Measurements from ENCODE around the gene SYNE3.

Gene SYNE3

GRCh38 chr14:95505030-95505589 lies 11.3 kb downstream of the SYNE3 start:
- TF ChIP-seq, protein P1, sequence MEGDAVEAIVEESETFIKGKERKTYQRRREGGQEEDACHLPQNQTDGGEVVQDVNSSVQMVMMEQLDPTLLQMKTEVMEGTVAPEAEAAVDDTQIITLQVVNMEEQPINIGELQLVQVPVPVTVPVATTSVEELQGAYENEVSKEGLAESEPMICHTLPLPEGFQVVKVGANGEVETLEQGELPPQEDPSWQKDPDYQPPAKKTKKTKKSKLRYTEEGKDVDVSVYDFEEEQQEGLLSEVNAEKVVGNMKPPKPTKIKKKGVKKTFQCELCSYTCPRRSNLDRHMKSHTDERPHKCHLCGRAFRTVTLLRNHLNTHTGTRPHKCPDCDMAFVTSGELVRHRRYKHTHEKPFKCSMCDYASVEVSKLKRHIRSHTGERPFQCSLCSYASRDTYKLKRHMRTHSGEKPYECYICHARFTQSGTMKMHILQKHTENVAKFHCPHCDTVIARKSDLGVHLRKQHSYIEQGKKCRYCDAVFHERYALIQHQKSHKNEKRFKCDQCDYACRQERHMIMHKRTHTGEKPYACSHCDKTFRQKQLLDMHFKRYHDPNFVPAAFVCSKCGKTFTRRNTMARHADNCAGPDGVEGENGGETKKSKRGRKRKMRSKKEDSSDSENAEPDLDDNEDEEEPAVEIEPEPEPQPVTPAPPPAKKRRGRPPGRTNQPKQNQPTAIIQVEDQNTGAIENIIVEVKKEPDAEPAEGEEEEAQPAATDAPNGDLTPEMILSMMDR (IDR thresholded peaks at IDR 0.05; ENCODE audit: low read depth, low read length): no peak
- H3K4me3 ChIP-seq (replicated peaks in 1 of 2; ENCODE audit: low read depth in 2 of 2, low read length in 2 of 2): no peak overlapping the region
- DNase-seq (ENCODE audit: low read depth in 2 of 2): no peak

- TF ChIP-seq, protein P1 (IDR thresholded peaks at IDR 0.05; ENCODE audit: low read depth, low read length): no peak
- H3K4me3 ChIP-seq (replicated peaks in 1 of 2; ENCODE audit: low read depth in 2 of 2, low read length in 2 of 2): no peak overlapping the region
- peak; percentile 80 to 81 for DNase-seq (ENCODE audit: low read depth in 2 of 2)
Measured at GRCh38 chr14:95504135-95505029, 12.1 kb downstream of the SYNE3 start.

DNA sequence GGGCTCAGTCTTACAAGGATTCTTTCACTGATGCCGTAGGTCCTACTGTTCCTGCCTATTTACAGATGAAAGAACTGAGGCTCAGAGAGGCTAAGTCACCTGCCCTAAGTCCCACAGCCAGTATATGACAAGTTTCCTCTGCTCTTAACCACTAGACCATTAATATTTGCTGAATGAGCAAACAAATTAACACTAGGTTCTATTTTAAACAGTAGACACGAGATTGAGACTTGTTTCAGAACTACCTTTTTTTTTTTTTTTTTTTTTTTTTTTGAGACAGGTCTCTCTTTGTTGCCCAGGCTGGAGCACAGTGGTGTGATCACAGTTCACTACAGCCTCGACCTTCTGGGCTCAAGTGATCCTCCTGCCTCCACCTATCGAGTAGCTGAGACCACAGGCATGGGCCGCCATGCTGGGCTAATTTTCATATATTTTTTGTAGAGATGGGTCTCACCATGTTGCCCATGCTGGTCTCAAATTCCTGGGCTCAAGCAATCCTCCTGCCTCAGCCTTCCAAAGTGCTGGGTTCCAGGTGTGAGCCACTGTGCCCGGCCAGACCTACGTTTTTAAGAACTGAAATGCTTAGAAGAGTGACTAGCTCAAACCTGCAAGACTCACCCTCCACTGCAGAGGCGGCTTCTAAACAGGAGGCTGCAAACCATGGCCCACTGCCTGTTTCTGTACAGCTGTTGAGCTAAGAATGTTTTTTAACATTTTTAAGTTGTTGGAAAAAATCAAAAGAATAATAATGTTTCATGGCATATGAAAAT lies 12.9 kb downstream of the SYNE3 start:
- DNase-seq (ENCODE audit: low read depth in 2 of 2): no peak
- H3K4me3 ChIP-seq (replicated peaks in 1 of 2; ENCODE audit: low read depth in 2 of 2, low read length in 2 of 2): no peak overlapping the region
- TF ChIP-seq, protein P1 (IDR thresholded peaks at IDR 0.05; ENCODE audit: low read depth, low read length): no peak

GRCh38 chr14:95502381-95502950 lies 14.0 kb downstream of the SYNE3 start:
- TF ChIP-seq, protein P1 (IDR thresholded peaks at IDR 0.05; ENCODE audit: low read depth, low read length): no peak
- no peak overlapping the region for H3K4me3 ChIP-seq (replicated peaks in 1 of 2; ENCODE audit: low read depth in 2 of 2, low read length in 2 of 2)
- DNase-seq (ENCODE audit: low read depth in 2 of 2): no peak

DNA sequence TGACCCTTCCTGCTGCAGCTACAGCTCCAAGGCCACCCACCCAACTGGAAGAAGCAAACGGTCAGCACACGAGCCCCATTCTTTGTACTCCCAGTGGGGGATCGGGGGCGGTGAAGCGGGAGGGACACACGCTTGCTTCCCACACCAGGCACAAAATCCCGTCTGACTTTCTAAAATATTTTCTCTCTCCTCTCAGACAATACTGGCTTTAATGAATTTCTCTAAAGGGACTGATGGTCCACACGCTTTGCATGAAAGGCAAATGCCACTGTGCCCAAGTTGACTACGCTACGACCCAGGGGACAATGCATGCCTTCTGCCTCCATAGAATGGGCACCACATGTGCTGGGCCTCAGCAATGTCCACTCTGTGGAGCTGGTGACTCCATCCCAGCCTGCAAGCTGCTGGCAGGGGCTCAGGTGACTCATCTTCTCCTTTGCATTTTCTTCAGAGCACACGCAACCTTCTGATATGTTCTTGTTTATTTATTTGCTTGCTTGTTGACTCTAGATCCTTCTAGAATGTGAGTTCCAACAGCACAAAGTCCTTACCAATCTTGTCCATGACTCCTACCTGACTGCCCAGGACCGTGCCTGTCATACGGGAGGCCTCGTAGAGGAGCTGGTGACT lies 15.6 kb downstream of the SYNE3 start:
- DNase-seq (ENCODE audit: low read depth in 2 of 2): peak; percentile 81 to 89
- TF ChIP-seq, protein P1 (IDR thresholded peaks at IDR 0.05; ENCODE audit: low read depth, low read length): no peak
- no peak overlapping the region for H3K4me3 ChIP-seq (replicated peaks in 1 of 2; ENCODE audit: low read depth in 2 of 2, low read length in 2 of 2)

GRCh38 chr14:95500201-95500681 lies 16.2 kb downstream of the SYNE3 start:
- DNase-seq (ENCODE audit: low read depth in 2 of 2): no peak
- TF ChIP-seq, protein P1 (IDR thresholded peaks at IDR 0.05; ENCODE audit: low read depth, low read length): no peak
- H3K4me3 ChIP-seq (replicated peaks in 1 of 2; ENCODE audit: low read depth in 2 of 2, low read length in 2 of 2): no peak overlapping the region

Data from cardiac fibroblast (primary cell).